NCI-H748 (cell line): ENCODE measurements around the gene PRM2.

Experiments
- DNase-seq: peaks from one replicate; lab custom pipeline; 2025; ENCODE audit not compliant: unreplicated experiment; lab: John Stamatoyannopoulos, UW

The PRM2 gene

DNA sequence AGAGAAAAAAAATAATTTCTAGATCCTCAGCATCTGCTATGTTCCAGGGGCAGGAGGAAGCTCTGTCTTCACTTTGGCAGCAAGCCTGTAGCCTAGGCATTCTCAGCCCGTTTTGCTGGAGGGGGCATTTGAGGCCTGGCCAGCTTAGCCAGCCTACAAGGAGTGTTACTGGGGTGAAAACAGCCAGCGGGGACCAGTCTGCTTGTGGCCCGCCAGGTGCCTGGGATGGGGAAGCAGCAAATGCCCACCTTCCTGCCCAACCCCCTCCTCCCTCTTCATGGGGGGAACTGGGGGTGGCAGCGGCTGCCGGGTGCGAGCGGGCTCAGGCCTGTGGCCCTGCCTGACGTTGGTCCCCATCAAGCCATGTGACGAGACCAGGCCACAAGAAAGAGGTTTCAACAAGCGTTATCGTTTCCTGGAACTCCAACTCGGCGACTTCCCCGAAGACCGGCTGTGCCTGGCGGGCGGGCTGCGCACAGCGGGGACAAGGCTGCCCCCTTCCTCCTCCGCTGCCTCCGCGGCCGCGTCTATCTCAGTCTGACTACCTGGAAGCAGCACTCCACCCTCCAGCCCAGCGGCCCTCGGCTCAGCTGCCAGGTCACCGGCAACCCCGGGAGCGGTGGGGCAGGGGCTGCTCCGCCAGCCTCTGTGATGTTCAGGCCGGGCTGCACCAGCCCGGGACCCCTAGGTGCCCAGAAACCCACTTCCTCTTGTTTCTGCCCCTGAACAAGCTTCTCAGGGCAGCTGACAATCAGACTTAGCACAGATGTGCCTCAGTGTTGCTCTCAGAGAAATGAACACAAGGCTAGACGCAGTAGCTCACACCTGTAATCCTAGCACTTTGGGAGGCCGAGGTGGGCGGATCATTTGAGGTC is 43.2 kb downstream of the PRM2 start:
- DNase-seq, result no peak

DNA sequence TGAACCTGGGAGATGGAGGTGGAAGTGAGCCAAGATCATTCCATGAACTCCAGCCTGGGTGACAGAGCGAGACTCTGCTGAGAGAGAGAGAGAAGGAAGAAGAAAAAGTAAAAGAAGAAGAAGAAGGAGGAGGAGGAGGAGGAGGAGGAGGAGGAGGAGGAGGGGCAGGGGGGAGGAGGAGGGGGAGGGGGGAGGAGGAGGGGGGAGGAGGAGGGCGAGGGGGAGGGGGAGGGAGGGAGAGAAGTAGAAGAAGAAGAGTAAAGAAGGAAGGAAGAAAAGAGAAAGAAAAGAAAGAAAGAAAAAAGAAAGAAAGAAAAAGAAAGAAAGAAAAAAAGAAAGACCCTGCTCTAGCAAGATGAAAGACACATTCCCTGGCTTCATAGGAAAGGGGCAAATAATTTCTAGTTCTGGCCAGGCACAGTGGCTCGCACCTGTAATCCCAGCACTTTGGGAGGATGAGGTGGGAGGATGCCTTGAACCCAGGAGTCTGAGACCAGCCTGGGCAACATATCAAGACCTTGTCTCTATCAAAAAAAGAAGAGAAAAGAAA is 43.9 kb downstream of the PRM2 start:
- no peak for DNase-seq

DNA sequence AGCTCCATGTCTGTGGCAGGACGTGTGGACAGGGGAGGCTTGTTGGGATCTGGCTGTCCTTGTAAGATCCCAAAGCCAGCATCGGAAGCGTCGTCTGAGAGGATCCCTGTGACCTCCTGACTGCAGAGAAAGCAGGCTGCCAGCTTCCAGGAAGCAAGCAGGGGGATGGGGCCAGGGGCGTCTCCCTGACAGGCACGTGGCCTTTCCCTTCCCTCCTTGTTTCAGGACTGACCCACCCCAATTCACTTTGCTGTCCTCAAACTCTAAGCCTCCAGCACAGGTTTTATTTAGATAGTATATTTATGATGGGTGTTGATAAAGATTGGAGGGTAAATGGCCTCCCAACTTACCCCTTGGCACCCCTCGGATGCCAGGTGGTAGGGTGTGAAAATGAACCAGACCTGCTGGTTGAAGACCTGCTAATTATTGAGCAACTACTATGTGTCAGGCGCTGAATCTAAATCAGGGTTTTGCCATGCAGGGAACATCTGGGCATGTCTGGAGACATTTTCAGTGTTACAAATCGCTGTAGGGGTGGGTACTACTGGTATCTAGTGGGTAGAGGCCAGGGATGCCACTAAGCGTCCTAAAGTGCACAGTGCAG is 44.8 kb downstream of the PRM2 start:
- no peak for DNase-seq

DNA sequence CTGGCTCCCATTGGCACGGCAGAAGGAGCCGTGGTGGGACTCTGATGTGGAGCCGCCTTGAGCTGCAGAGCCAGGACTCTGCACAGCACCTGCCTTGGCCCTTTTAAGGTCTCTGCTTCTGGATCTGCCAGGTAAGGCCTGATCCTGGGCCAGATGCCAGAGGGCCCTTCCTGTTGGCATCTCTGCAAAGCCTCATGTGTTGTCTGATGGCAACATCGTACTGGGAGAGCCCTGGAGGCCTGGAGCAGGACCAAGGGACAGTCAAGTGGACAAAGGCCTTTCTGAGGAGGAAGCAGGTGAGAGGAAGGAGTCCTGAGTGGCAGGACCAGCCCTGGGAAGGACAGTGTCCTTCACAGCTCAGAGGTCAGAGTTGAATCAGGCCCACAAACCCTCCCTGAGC is 46.4 kb downstream of the PRM2 start:
- DNase-seq, result no peak

DNA sequence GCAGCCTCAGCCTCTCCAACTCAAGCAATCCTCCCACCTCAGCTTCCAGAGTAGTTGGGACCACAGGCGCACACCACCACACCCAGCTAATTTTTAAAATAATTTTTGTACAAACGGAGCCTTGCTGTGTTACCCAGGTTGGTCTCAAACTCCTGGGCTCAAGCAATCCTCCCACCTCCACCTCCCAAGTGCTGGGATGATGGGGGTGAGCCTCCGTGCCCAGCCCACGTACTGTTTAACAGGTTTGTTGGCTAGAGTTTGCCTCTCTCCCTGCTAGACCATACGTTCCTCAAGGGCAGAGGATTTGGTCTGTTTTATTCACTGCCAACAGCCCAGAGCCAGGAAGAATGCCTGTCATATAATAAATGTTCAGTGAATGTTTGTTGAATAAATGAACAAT is 46.8 kb downstream of the PRM2 start:
- no peak for DNase-seq

DNA sequence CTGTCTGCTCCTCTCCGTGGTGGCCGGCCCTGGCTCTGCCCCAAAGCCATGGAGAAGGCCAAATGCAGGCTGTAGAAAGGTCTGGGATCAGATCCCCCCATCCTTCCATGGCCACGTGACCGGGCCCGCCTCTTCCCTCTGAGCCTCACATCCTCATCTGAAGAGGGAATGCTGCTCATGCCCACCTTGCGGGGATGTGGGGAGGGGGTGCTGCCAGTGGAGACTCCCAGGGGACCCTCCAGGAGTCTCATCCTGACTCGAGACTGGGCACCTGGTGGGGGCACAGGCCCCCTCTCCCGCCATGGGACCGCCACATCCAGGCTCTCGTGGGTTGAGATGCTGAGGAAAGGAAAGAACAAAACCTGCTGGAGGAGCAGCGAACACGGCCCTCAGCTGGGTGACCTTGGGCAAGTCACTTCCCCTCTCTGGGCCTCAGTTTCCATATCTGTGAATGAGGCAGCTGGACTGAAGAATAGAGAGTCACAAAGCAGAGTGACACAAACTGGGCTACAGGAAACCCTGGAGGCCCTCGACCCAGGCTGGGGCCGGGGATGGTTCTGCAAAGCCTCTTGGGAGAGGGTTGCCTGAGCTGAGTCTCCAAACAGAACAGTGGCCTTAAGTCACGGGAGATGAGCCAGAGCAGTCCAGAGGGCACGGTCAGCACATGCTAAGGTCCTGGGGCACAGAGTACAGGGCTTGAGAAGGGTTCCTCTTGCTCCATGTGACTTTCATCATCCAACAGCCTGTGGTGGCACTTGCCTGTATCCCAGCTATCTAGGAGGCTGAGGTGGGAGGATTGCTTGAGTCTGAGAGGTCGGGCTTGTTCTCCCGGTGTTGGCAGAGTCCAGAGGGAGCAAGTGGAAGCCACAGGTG is 50.4 kb downstream of the PRM2 start:
- no peak for DNase-seq
